Measurements from ENCODE around the gene SP2.

SP2 gene

DNA sequence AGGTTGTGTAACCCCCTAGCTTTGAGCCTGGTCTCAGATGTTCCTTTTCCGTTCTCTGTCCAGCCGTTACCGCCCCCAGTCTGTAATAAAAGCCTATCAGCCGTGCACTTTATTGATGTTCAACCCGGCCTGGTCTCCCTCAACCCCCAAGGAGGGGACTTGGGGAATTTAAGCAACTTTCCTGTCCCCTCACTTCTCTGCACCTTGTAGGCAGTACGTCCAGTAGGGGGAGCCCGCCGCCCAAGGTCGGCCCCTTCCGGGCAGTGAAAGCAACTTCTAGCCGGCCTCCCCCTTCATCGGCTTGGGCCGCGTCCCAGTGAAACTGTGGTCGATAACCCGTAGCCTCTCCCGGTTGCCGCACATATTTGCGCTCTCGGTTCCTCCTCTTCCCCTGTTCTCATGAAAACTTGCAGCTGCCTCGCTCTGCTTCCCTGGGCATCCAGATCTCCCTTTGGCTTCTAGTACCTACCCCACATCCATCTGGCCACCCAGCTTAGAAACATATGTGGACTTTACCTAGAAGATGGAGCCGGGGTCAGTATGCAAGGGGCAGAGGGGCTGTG lies 53.2 kb downstream of the SP2 start:
- Histone ChIP-seq H3K4me3 (ENCODE audit: low read depth in 1 of 2, low read length in 2 of 2) (peak overlapping the region; percentile 9 to 56), H3K27ac (ENCODE audit: low read depth, low read length) (peak overlapping the region; percentile 92), H3K27me3 (ENCODE audit: control insufficient read depth in 1 of 2, insufficient read depth in 2 of 2, low read length in 2 of 2) (no peaks in the 10 kb centered on the region), H3K4me1 (ENCODE audit: insufficient read depth, low read length) (peaks cover 24% of the 10 kb centered on the region), H3K36me3 (ENCODE audit: insufficient read depth, low read length) (peaks cover 24% of the 10 kb centered on the region), H3K9me3 (ENCODE audit: low read length) (no peaks in the 10 kb centered on the region), H3K9ac (ENCODE audit: low read length) (peak overlapping the region; percentile 35)

DNA sequence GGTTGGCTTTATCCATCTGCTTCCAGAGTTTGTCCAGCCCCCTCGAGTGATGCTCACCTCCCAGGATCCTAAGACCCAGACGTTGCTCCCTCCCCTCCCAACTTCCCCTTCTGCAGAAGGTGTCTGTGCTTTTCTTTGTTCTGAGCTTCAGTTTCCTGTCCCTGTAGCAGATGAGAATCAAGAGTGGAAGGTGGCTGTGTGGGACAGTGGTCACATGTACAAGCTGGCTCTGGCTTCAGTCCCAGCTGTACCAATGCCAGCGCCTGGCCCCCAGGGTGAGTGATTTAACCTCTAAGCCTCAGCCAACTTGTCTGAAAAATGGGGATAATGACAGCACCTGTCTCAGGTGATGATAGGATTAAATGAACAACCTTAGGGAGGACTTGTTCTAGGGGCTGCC lies 53.9 kb downstream of the SP2 start:
- peaks cover 18% of the 10 kb centered on the region for H3K36me3 ChIP-seq (ENCODE audit: insufficient read depth, low read length)

DNA sequence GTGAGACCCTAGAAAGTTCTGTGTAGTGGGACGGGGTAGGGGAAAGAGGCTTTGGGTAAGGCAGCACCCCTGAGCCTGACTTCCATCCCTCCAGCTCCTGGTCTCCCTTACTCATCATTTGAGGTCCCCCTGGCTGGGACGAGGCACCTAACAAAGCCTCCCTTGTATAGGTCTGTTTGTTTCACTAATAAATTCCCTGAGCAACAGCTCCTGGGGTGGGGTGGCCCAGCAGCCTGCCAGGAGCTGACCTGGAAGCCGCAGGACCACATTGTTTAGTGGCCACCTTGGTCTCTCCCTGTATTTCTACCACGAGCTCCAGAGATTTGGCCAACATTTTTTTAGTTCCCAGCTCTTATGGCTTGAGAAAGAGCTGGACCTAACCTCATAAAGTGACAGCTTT lies 54.4 kb downstream of the SP2 start:
- peaks cover 13% of the 10 kb centered on the region for H3K36me3 ChIP-seq (ENCODE audit: insufficient read depth, low read length)
- no peaks in the 10 kb centered on the region for H3K9me3 ChIP-seq (ENCODE audit: low read length)
- peaks cover 24% of the 10 kb centered on the region for H3K4me1 ChIP-seq (ENCODE audit: insufficient read depth, low read length)
- H3K27ac ChIP-seq (ENCODE audit: low read depth, low read length) = no peak overlapping the region
- no peaks in the 10 kb centered on the region for H3K27me3 ChIP-seq (ENCODE audit: control insufficient read depth in 1 of 2, insufficient read depth in 2 of 2, low read length in 2 of 2)
- H3K4me3 ChIP-seq (ENCODE audit: low read depth in 1 of 2, low read length in 2 of 2) = no peak overlapping the region
- H3K9ac ChIP-seq (ENCODE audit: low read length) = no peak overlapping the region

More for the DNA sequence above, 53.9 kb downstream of the SP2 start:
- peak overlapping the region; percentile 35 for H3K9ac ChIP-seq (ENCODE audit: low read length)
- H3K9me3 ChIP-seq (ENCODE audit: low read length) = no peaks in the 10 kb centered on the region
- H3K27ac ChIP-seq (ENCODE audit: low read depth, low read length) = no peak overlapping the region
- H3K4me3 ChIP-seq (ENCODE audit: low read depth in 1 of 2, low read length in 2 of 2) = peak overlapping the region; percentile 9 to 56
- no peaks in the 10 kb centered on the region for H3K27me3 ChIP-seq (ENCODE audit: control insufficient read depth in 1 of 2, insufficient read depth in 2 of 2, low read length in 2 of 2)
- peaks cover 24% of the 10 kb centered on the region for H3K4me1 ChIP-seq (ENCODE audit: insufficient read depth, low read length)

- H3K9ac ChIP-seq (ENCODE audit: low read length) = no peak overlapping the region
- H3K4me3 ChIP-seq (ENCODE audit: low read depth in 1 of 2, low read length in 2 of 2) = no peak overlapping the region
- no peaks in the 10 kb centered on the region for H3K9me3 ChIP-seq (ENCODE audit: low read length)
- H3K27me3 ChIP-seq (ENCODE audit: control insufficient read depth in 1 of 2, insufficient read depth in 2 of 2, low read length in 2 of 2) = no peaks in the 10 kb centered on the region
- no peak overlapping the region for H3K27ac ChIP-seq (ENCODE audit: low read depth, low read length)
- H3K36me3 ChIP-seq (ENCODE audit: insufficient read depth, low read length) = no peaks in the 10 kb centered on the region
- H3K4me1 ChIP-seq (ENCODE audit: insufficient read depth, low read length) = peaks cover 17% of the 10 kb centered on the region
Observed at GRCh38 chr17:47952171-47953021, 56.4 kb downstream of the SP2 start.

- H3K4me3 ChIP-seq (ENCODE audit: low read depth in 1 of 2, low read length in 2 of 2) = no peak overlapping the region
- no peaks in the 10 kb centered on the region for H3K27me3 ChIP-seq (ENCODE audit: control insufficient read depth in 1 of 2, insufficient read depth in 2 of 2, low read length in 2 of 2)
- no peak overlapping the region for H3K27ac ChIP-seq (ENCODE audit: low read depth, low read length)
- H3K9me3 ChIP-seq (ENCODE audit: low read length) = no peaks in the 10 kb centered on the region
- H3K36me3 ChIP-seq (ENCODE audit: insufficient read depth, low read length) = no peaks in the 10 kb centered on the region
- peaks cover 10% of the 10 kb centered on the region for H3K4me1 ChIP-seq (ENCODE audit: insufficient read depth, low read length)
- no peak overlapping the region for H3K9ac ChIP-seq (ENCODE audit: low read length)
Observed at GRCh38 chr17:47953909-47954308, 57.9 kb downstream of the SP2 start.

- Histone ChIP-seq H3K36me3 (ENCODE audit: insufficient read depth, low read length) (no peaks in the 10 kb centered on the region), H3K4me1 (ENCODE audit: insufficient read depth, low read length) (no peaks in the 10 kb centered on the region), H3K27me3 (ENCODE audit: control insufficient read depth in 1 of 2, insufficient read depth in 2 of 2, low read length in 2 of 2) (no peaks in the 10 kb centered on the region), H3K9me3 (ENCODE audit: low read length) (no peaks in the 10 kb centered on the region), H3K9ac (ENCODE audit: low read length) (no peak overlapping the region), H3K27ac (ENCODE audit: low read depth, low read length) (no peak overlapping the region), H3K4me3 (ENCODE audit: low read depth in 1 of 2, low read length in 2 of 2) (no peak overlapping the region)
Observed at GRCh38 chr17:47955497-47956461, 59.7 kb downstream of the SP2 start.

- Histone ChIP-seq H3K9ac (ENCODE audit: low read length) (no peak overlapping the region), H3K36me3 (ENCODE audit: insufficient read depth, low read length) (no peaks in the 10 kb centered on the region), H3K9me3 (ENCODE audit: low read length) (no peaks in the 10 kb centered on the region), H3K4me3 (ENCODE audit: low read depth in 1 of 2, low read length in 2 of 2) (no peak overlapping the region), H3K27ac (ENCODE audit: low read depth, low read length) (no peak overlapping the region), H3K4me1 (ENCODE audit: insufficient read depth, low read length) (no peaks in the 10 kb centered on the region), H3K27me3 (ENCODE audit: control insufficient read depth in 1 of 2, insufficient read depth in 2 of 2, low read length in 2 of 2) (no peaks in the 10 kb centered on the region)
Observed at GRCh38 chr17:47956791-47957590, 61.0 kb downstream of the SP2 start.

- no peaks in the 10 kb centered on the region for H3K36me3 ChIP-seq (ENCODE audit: insufficient read depth, low read length)
- H3K4me1 ChIP-seq (ENCODE audit: insufficient read depth, low read length) = no peaks in the 10 kb centered on the region
- no peaks in the 10 kb centered on the region for H3K27me3 ChIP-seq (ENCODE audit: control insufficient read depth in 1 of 2, insufficient read depth in 2 of 2, low read length in 2 of 2)
- no peaks in the 10 kb centered on the region for H3K9me3 ChIP-seq (ENCODE audit: low read length)
- no peak within 1 kb of the TSS for H3K27ac ChIP-seq (ENCODE audit: low read depth, low read length)
- no peak within 1 kb of the TSS for H3K4me3 ChIP-seq (ENCODE audit: low read depth in 1 of 2, low read length in 2 of 2)
- no peak within 1 kb of the TSS for H3K9ac ChIP-seq (ENCODE audit: low read length)
Observed at GRCh38 chr17:47957591-47958490, 61.8 kb downstream of the SP2 start, which contains the start of gene PRR15L. Gene PRR15L (minus strand): TSS chr17:47957883. CDS start chr17:47953234, 4,649 bp downstream.

DNA sequence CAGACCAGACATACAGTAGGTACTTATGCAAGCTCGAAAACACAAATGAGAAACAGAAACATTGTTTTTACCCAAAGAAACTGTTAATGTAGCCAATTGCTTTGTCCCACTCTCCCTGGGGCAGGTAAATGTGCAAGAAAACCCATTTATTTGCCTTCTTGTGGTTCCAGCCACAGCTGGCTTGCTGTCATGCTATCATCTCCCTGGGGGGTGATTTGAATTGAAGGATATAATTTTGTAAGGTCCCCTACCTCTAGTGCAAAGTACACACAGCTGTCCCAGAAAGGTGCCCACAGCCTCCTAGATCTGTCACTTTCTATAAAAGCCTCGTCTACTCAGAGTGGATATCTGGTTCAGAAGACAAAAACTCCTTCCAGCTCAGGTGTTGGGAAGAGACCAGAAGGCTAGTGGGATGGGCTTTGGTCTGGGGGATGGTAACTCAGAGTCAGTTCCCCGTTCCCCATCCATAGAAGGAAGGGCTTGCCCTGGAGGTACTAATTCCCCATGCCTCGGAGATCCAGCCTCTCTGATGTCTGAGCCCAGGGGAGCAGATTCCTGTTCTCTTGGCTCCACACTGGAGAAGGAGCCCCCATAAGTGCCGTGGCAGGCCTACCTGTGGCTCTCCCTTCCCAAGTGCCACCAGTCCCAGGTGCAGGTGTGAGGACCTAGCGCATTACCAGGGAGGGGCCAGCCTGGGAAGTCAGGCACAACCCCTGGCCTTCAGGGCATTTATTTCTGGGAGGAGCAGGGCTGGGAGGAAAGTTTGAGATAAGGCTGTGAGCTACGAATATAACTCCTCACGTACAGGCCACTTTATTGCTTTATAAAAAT lies 64.0 kb downstream of the SP2 start:
- Histone ChIP-seq H3K27ac (ENCODE audit: low read depth, low read length) (no peak overlapping the region), H3K4me1 (ENCODE audit: insufficient read depth, low read length) (no peaks in the 10 kb centered on the region), H3K9me3 (ENCODE audit: low read length) (no peaks in the 10 kb centered on the region), H3K36me3 (ENCODE audit: insufficient read depth, low read length) (no peaks in the 10 kb centered on the region), H3K27me3 (ENCODE audit: control insufficient read depth in 1 of 2, insufficient read depth in 2 of 2, low read length in 2 of 2) (no peaks in the 10 kb centered on the region), H3K9ac (ENCODE audit: low read length) (no peak overlapping the region), H3K4me3 (ENCODE audit: low read depth in 1 of 2, low read length in 2 of 2) (no peak overlapping the region)
